ENCODE measurements around the gene CCND3.
A peak's percentile ranks its signal among the peaks of the same experiment; 100 is the strongest.

The CCND3 gene

GRCh38 chr6:41941280-41942066 lies at the start of gene CCND3:
TSS of gene CCND3 (minus strand) at chr6:41941808. CDS start at chr6:41941649, 159 bp downstream.
- FAIRE-seq = peak; percentile 34

- no peak for FAIRE-seq
Observed at GRCh38 chr6:41986339-41986738, 44.7 kb upstream of the CCND3 start.

GRCh38 chr6:41984623-41985022 lies 43.0 kb upstream of the CCND3 start:
- FAIRE-seq = no peak

- FAIRE-seq = no peak
Observed at GRCh38 chr6:41976794-41977484, 35.3 kb upstream of the CCND3 start.

- FAIRE-seq = no peak
Observed at GRCh38 chr6:41975276-41975675, 33.7 kb upstream of the CCND3 start.

- FAIRE-seq = no peak
Observed at GRCh38 chr6:41974281-41974825, 32.7 kb upstream of the CCND3 start.

GRCh38 chr6:41972826-41973225 lies 31.2 kb upstream of the CCND3 start:
- no peak for FAIRE-seq

GRCh38 chr6:41970436-41970846 lies 28.8 kb upstream of the CCND3 start:
- FAIRE-seq = no peak

GRCh38 chr6:41967312-41968287 lies 26.0 kb upstream of the CCND3 start:
- FAIRE-seq = no peak

GRCh38 chr6:41966961-41967311 lies 25.3 kb upstream of the CCND3 start:
- no peak for FAIRE-seq

- FAIRE-seq = no peak
Observed at GRCh38 chr6:41966214-41966920, 24.8 kb upstream of the CCND3 start.

- FAIRE-seq = no peak
Observed at GRCh38 chr6:41965429-41966213, 24.0 kb upstream of the CCND3 start.

- FAIRE-seq = no peak
Observed at GRCh38 chr6:41964201-41964887, 22.7 kb upstream of the CCND3 start.

GRCh38 chr6:41963371-41963770 lies 21.8 kb upstream of the CCND3 start:
- FAIRE-seq = no peak

- FAIRE-seq = no peak
Observed at GRCh38 chr6:41960028-41960427, 18.4 kb upstream of the CCND3 start.

GRCh38 chr6:41958022-41958856 lies 16.6 kb upstream of the CCND3 start:
- no peak for FAIRE-seq

- no peak for FAIRE-seq
Observed at GRCh38 chr6:41957117-41957516, 15.5 kb upstream of the CCND3 start.

GRCh38 chr6:41955412-41955811 lies 13.8 kb upstream of the CCND3 start:
- FAIRE-seq = no peak

GRCh38 chr6:41954668-41955067 lies 13.1 kb upstream of the CCND3 start:
- no peak for FAIRE-seq
